Breast epithelium (tissue), 4 donors: ENCODE data around the gene AEBP2. TPM values are rescaled to one million over a fixed set of nuclear protein-coding genes. Genes with fewer than 3 reads are reported as not detected.

Experiments used
- DNase-seq, 2 donors: peaks; one replicate each; pipeline ENCODE4 v3.0.0-alpha.2; 2019; ENCODE audit warnings: low spot score in 2 of 2
- H3K27ac ChIP-seq, 2 donors: fragments of 200-600 bp; sonication (generic) in 1 of 2; one replicate each; pipeline ENCODE4 v1.5.1; 2016 to 2019; ENCODE audit warnings: mild to moderate bottlenecking in 1 of 2
- H3K27me3 ChIP-seq, 2 donors: fragments of 200-600 bp; sonication (generic) in 1 of 2; one replicate each; pipeline versions ENCODE4 v1.5.1 to v1.6.0; 2017 to 2019; ENCODE audit warnings: control low read depth in 1 of 2, mild to moderate bottlenecking in 1 of 2
- H3K36me3 ChIP-seq: fragments of 200-600 bp; one replicate; pipeline ENCODE4 v1.5.1; 2019
- H3K4me1 ChIP-seq, 2 donors: fragments of 200-600 bp; sonication (generic); one replicate each; pipeline ENCODE4 v1.5.1; 2016 to 2019; ENCODE audit warnings: control low read depth in 1 of 2
- H3K4me3 ChIP-seq, 3 donors: fragments of 200-600 bp; sonication (generic); 1 replicate in 2 of 3; 2 replicates in 1 of 3; pipeline ENCODE4 v1.5.1; 2016 to 2019; ENCODE audit warnings: mild to moderate bottlenecking in 3 of 3, moderate library complexity in 2 of 3
- H3K9me3 ChIP-seq, 2 donors: fragments of 200-600 bp; sonication (generic) in 1 of 2; one replicate each; pipeline ENCODE4 v1.5.1; 2016 to 2019; ENCODE audit warnings: control low read depth in 1 of 2
- POLR2A ChIP-seq: fragments of 450-650 bp; IDR thresholded peaks from one replicate; pipeline ENCODE4 v1.6.1; 2016; ENCODE audit warnings: antibody characterized with exemption, mild to moderate bottlenecking, moderate library complexity
- POLR2AphosphoS5 ChIP-seq, 3 donors: sonication (generic); formaldehyde crosslinking; IDR thresholded peaks; one replicate each; pipeline ENCODE4 v1.6.1; 2017; ENCODE audit warnings: antibody characterized with exemption in 3 of 3
- intact Hi-C: fragments of 100-400 bp; cut with DNase I; formaldehyde crosslinking; loops from one replicate; pipeline ENCODE4 v1.15.1; 2023; ENCODE audit warnings: low total_unique reads
- total RNA-seq, 3 donors: library from RNA; depleted of rRNA; stranded (reverse); fragments of >200 nt; gene quantifications; one replicate each; pipeline ENCODE4 v1.1.0, GENCODE V29; 2016
- TF ChIP-seq, protein P1 (sequence below), 3 donors: fragments of 450-650 bp; IDR thresholded peaks; one replicate each; pipeline ENCODE4 v1.5.1; 2016 to 2017; ENCODE audit warnings: antibody characterized with exemption in 3 of 3, mild to moderate bottlenecking in 3 of 3, moderate library complexity in 3 of 3

Gene AEBP2
- total RNA-seq, 3 donors from 2014 or later, result 38.2 to 50.3 (median 42.0) TPM

DNA sequence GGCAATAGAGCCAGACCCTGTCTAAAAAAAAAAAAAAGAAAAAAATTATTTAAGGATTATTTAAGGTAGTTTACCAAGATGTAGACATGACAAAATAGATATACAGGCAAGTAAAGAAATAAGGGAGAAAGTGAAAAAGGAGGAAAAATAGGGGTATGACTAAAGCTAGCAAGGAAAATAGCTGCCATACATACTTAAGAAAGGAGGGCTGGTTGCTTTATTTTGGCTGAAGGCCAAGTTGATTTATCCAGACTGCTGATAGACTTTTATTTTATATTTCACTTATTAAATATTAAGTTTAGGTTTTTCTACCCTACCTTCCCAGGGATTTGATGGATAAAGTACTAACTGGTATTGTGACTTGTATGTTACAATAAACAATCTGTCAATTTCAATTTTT, 8.3 kb upstream of the AEBP2 start:
- no peaks in the 10 kb centered on the region for H3K36me3 ChIP-seq
- TF ChIP-seq POLR2AphosphoS5 (IDR thresholded peaks at IDR 0.05) (no peak), POLR2A (no peak)
- TF ChIP-seq, protein P1, sequence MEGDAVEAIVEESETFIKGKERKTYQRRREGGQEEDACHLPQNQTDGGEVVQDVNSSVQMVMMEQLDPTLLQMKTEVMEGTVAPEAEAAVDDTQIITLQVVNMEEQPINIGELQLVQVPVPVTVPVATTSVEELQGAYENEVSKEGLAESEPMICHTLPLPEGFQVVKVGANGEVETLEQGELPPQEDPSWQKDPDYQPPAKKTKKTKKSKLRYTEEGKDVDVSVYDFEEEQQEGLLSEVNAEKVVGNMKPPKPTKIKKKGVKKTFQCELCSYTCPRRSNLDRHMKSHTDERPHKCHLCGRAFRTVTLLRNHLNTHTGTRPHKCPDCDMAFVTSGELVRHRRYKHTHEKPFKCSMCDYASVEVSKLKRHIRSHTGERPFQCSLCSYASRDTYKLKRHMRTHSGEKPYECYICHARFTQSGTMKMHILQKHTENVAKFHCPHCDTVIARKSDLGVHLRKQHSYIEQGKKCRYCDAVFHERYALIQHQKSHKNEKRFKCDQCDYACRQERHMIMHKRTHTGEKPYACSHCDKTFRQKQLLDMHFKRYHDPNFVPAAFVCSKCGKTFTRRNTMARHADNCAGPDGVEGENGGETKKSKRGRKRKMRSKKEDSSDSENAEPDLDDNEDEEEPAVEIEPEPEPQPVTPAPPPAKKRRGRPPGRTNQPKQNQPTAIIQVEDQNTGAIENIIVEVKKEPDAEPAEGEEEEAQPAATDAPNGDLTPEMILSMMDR (IDR thresholded peaks at IDR 0.05), result no peak
- no peak overlapping the region for H3K4me3 ChIP-seq
- no peaks in the 10 kb centered on the region for H3K4me1 ChIP-seq
- no peaks in the 10 kb centered on the region for H3K9me3 ChIP-seq
- DNase-seq, result no peak
- intact Hi-C loops, result no loop called here
- no peaks in the 10 kb centered on the region for H3K27me3 ChIP-seq
- H3K27ac ChIP-seq, result no peak overlapping the region

DNA sequence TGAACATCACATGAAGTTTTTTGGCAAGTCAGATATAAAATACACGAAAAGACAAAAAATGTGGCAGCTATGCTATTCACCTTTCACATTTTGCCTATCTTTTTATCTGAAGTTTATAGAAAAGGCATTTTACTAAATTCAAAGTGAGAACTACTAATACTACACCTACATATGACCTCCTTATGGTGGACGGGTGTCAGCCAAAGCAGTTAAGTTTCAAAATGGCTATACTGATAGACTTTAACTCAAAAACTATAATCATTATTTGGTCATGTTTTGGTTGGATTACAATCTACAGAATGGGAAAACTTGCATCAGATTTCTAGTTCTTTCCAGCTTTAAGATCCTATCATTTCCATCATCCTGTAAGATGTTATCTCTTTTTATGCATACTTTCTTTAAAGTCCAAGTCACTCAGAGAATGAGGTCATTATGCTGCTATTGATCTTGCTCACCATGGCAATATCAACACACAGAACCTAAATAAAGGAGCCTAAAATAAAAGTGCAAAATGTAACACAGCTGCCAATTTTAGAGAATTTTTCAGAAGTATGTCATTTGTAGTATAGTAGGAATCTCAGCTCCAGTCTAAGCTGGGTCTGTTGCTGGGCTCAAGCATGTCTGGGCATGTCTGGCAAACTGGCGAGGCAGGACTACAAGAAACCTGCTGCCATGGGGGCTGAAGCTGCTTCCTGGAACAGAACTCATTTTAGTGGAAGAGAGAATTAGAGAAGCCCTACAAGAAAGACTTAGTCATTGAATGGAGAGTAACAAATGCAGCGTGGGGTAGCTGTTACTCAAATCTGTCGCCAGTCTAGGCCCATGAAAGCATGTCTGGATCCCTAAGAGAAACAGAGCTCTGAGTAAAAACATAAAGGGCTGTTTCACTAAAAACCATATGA, 7.6 kb upstream of the AEBP2 start:
- Histone ChIP-seq H3K36me3 (no peaks in the 10 kb centered on the region), H3K27ac (peak overlapping the region in 1 of 2 donors; percentile 67)
- no peak for DNase-seq

DNA sequence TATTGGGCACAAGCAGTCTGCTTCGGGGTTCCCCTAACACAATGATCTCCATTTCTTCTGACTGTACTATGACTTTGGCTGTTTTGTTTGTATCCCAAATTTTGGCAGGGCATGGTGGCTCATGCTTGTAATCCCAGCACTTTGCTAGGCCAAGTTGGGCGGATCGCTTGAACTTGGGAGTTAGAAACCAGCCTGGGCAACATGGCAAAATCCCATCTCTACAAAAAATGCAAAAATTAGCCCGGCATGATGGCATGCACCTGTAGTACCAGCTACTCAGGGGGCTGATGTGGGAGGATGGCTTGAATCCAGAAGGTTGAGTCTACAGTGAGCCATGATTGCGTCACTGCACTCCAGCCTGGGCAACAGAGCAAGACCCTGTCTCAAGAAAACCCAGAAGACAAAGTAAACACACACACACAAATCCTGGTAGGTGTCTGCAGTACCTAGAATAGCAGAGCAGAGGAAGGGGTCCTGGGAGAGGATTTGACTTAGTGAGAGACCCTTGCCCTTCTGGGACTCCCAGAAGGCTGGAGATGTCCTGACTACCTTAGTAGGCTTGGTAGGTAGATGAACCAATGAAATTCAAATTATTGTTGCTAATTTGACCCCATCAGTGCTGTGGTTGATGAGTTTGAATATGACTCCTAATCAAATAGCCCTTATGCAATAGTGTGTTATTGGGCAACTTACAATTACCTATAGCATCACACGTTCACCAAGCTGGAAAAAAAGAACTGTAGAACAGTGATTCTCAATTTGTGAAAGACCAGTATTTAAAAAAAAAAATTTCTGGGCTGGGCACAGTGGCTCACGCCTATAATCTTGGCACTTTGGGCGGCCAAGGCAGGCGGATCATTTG, 6.8 kb upstream of the AEBP2 start:
- Histone ChIP-seq H3K9me3 (no peaks in the 10 kb centered on the region), H3K36me3 (no peaks in the 10 kb centered on the region), H3K27me3 (no peaks in the 10 kb centered on the region), H3K4me3 (no peak overlapping the region), H3K4me1 (no peaks in the 10 kb centered on the region), H3K27ac (peak overlapping the region in 1 of 2 donors; percentile 67)
- intact Hi-C loops, result no loop called here
- DNase-seq, result no peak
- TF ChIP-seq POLR2AphosphoS5 (IDR thresholded peaks at IDR 0.05), result no peak
- no peak for TF ChIP-seq POLR2A
- TF ChIP-seq, protein P1 (IDR thresholded peaks at IDR 0.05), result no peak

More for the DNA sequence above, 7.6 kb upstream of the AEBP2 start:
- H3K4me1 ChIP-seq, result no peaks in the 10 kb centered on the region
- TF ChIP-seq POLR2AphosphoS5 (IDR thresholded peaks at IDR 0.05) (no peak), POLR2A (no peak)
- TF ChIP-seq, protein P1 (IDR thresholded peaks at IDR 0.05), result no peak
- intact Hi-C loops, result no loop called here
- H3K9me3 ChIP-seq, result no peaks in the 10 kb centered on the region
- no peak overlapping the region for H3K4me3 ChIP-seq
- no peaks in the 10 kb centered on the region for H3K27me3 ChIP-seq

DNA sequence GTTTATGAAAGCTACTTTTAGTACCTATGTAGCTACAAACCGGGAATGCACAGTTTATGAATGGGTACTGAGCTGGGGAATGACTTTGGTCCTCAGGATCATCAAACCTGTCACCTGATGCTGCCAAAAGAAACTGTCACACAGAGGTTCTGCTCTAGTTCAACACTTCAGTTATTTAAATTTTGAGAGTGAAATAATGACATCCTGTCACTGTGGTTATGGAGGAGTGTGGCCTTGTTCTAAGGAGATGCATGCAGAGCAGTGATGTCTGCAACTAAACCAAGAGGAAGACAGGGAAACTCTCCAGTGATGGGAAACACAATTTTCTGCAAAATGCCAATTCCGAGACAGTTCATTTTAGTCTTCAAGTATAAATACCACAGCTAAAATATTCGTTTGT, 4.8 kb upstream of the AEBP2 start:
- no peak for DNase-seq
- Histone ChIP-seq H3K4me3 (no peak overlapping the region), H3K36me3 (no peaks in the 10 kb centered on the region), H3K4me1 (no peaks in the 10 kb centered on the region), H3K27ac (no peak overlapping the region), H3K27me3 (no peaks in the 10 kb centered on the region), H3K9me3 (no peaks in the 10 kb centered on the region)
- intact Hi-C loops, result no loop called here
- TF ChIP-seq POLR2A, result no peak
- TF ChIP-seq, protein P1 (IDR thresholded peaks at IDR 0.05), result no peak
- no peak for TF ChIP-seq POLR2AphosphoS5 (IDR thresholded peaks at IDR 0.05)
